Prostate gland (tissue), 2 donors: ENCODE data around the gene MRPS5. TPM values are rescaled to one million over a fixed set of nuclear protein-coding genes. Genes with fewer than 3 reads are reported as not detected.

Experiments
- DNase-seq: peaks from one replicate; pipeline ENCODE4 v3.0.0-alpha.2; 2019; ENCODE audit warnings: low spot score
- H3K27ac ChIP-seq, 2 donors: fragments of 200-600 bp; sonication (generic); 2 replicates each; pipeline ENCODE4 v1.5.1; 2017 to 2019
- H3K27me3 ChIP-seq: fragments of 200-600 bp; sonication (generic); replicated peaks from 2 replicates; pipeline ENCODE4 v1.5.1; 2019; ENCODE audit not compliant: insufficient read depth
- H3K36me3 ChIP-seq, 2 donors: fragments of 200-600 bp; sonication (generic); 1 replicate in 1 of 2; 2 replicates in 1 of 2; pipeline versions ENCODE4 v1.5.1 to v1.8.1; 2017 to 2019
- H3K4me1 ChIP-seq: fragments of 200-600 bp; sonication (generic); replicated peaks from 2 replicates; pipeline ENCODE4 v1.5.1; 2019
- H3K4me3 ChIP-seq, 2 donors: fragments of 200-600 bp; sonication (generic); 2 replicates each; pipeline ENCODE4 v1.5.1; 2017 to 2019
- H3K9me3 ChIP-seq: fragments of 200-600 bp; sonication (generic); 2 replicates; pipeline ENCODE4 v1.5.1; 2017
- CTCF ChIP-seq, 4 experiments: fragments of 200-600 bp in 2 of 4; fragments of 450-650 bp in 2 of 4; sonication (generic) in 2 of 4; IDR thresholded peaks; 1 replicate in 3 of 4; 2 replicates in 1 of 4; pipeline ENCODE4 v1.5.1; 2016 to 2019; ENCODE audit warnings: antibody characterized with exemption in 4 of 4, mild to moderate bottlenecking in 2 of 4, moderate library complexity in 2 of 4
- POLR2A ChIP-seq: fragments of 450-650 bp; IDR thresholded peaks from one replicate; pipeline ENCODE4 v1.6.1; 2016; ENCODE audit warnings: antibody characterized with exemption, mild to moderate bottlenecking
- POLR2AphosphoS5 ChIP-seq: sonication (generic); formaldehyde crosslinking; IDR thresholded peaks from one replicate; pipeline ENCODE4 v1.6.1; 2017; ENCODE audit warnings: antibody characterized with exemption
- WGBS: methylation state at CpG from one replicate; pipeline ENCODE4 v1.1.5; 2018; 5-methylcytosine and 5-hydroxymethylcytosine counted together
- intact Hi-C: fragments of 100-400 bp; cut with DNase I; formaldehyde crosslinking; loops from one replicate; pipeline ENCODE4 v1.14.2; 2022
- total RNA-seq, 2 donors: library from RNA; depleted of rRNA; stranded (reverse); fragments of >200 nt; gene quantifications; one replicate each; pipeline ENCODE4 v1.1.0, GENCODE V29; 2016

MRPS5 gene
- total RNA-seq, 2 donors from 2014 or later: 35.0 to 49.9 TPM

- intact Hi-C loops: no loop called here
- H3K36me3 ChIP-seq: no peaks in the 10 kb centered on the region
Measured at GRCh38 chr2:95054016-95054415, 67.6 kb downstream of the MRPS5 start.

GRCh38 chr2:95053543-95053942 lies 68.1 kb downstream of the MRPS5 start:
- Histone ChIP-seq H3K36me3 (no peaks in the 10 kb centered on the region), H3K27ac (no peak overlapping the region), H3K27me3 (peaks cover 3% of the 10 kb centered on the region), H3K4me3 (no peak overlapping the region), H3K9me3 (no peaks in the 10 kb centered on the region), H3K4me1 (no peaks in the 10 kb centered on the region)
- intact Hi-C loops: no loop called here
- peak in 1 of 4 experiments; percentile 23 for TF ChIP-seq CTCF (IDR thresholded peaks at IDR 0.05)
- no peak for TF ChIP-seq POLR2A
- 28% methylated on average over 11 of the region's 11 CpGs for WGBS
- no peak for DNase-seq

More at GRCh38 chr2:95054016-95054415, 67.6 kb downstream of the MRPS5 start:
- Histone ChIP-seq H3K27me3 (peaks cover 3% of the 10 kb centered on the region), H3K4me1 (no peaks in the 10 kb centered on the region), H3K4me3 (no peak overlapping the region), H3K27ac (no peak overlapping the region), H3K9me3 (no peaks in the 10 kb centered on the region)
- DNase-seq: no peak
- TF ChIP-seq CTCF (IDR thresholded peaks at IDR 0.05): no peak
- TF ChIP-seq POLR2A: no peak
- TF ChIP-seq POLR2AphosphoS5: no peak
- 70% methylated on average over 5 of the region's 5 CpGs for WGBS

- intact Hi-C loops: no loop called here
- 86% methylated on average over 13 of the region's 13 CpGs for WGBS
- Histone ChIP-seq H3K27me3 (peaks cover 3% of the 10 kb centered on the region), H3K36me3 (no peaks in the 10 kb centered on the region), H3K4me1 (no peaks in the 10 kb centered on the region), H3K4me3 (no peak overlapping the region), H3K9me3 (no peaks in the 10 kb centered on the region), H3K27ac (no peak overlapping the region)
- no peak for TF ChIP-seq POLR2AphosphoS5
- TF ChIP-seq POLR2A: no peak
- no peak for DNase-seq
Measured at GRCh38 chr2:95052804-95053479, 68.7 kb downstream of the MRPS5 start.

GRCh38 chr2:95052307-95052706 lies 69.3 kb downstream of the MRPS5 start:
- Histone ChIP-seq H3K9me3 (no peaks in the 10 kb centered on the region), H3K36me3 (no peaks in the 10 kb centered on the region), H3K4me1 (no peaks in the 10 kb centered on the region), H3K27ac (no peak overlapping the region), H3K4me3 (no peak overlapping the region), H3K27me3 (peaks cover 3% of the 10 kb centered on the region)
- 59% methylated on average over 6 of the region's 6 CpGs for WGBS
- intact Hi-C loops: no loop called here
- no peak for DNase-seq
- TF ChIP-seq POLR2A: no peak
- TF ChIP-seq POLR2AphosphoS5: no peak
- no peak for TF ChIP-seq CTCF (IDR thresholded peaks at IDR 0.05)

GRCh38 chr2:95051626-95052025 lies 70.0 kb downstream of the MRPS5 start:
- TF ChIP-seq CTCF (IDR thresholded peaks at IDR 0.05): no peak
- TF ChIP-seq POLR2A: no peak
- no peak for TF ChIP-seq POLR2AphosphoS5
- Histone ChIP-seq H3K27ac (no peak overlapping the region), H3K4me3 (no peak overlapping the region), H3K9me3 (no peaks in the 10 kb centered on the region), H3K27me3 (peaks cover 3% of the 10 kb centered on the region), H3K36me3 (no peaks in the 10 kb centered on the region), H3K4me1 (no peaks in the 10 kb centered on the region)
- intact Hi-C loops: no loop called here
- WGBS: 83% methylated on average over 10 of the region's 10 CpGs
- DNase-seq: no peak
